HG02943 (cell line): ENCODE results near the gene RTN4IP1.

ENCODE experiments used
- ATAC-seq: cut with Tn5 transposase; IDR thresholded peaks from one replicate; pipeline ENCODE4 v1.9.1; 2021; ENCODE audit warnings: mild to moderate bottlenecking, low read depth, moderate library complexity; ENCODE audit not compliant: unreplicated experiment

Gene RTN4IP1

DNA sequence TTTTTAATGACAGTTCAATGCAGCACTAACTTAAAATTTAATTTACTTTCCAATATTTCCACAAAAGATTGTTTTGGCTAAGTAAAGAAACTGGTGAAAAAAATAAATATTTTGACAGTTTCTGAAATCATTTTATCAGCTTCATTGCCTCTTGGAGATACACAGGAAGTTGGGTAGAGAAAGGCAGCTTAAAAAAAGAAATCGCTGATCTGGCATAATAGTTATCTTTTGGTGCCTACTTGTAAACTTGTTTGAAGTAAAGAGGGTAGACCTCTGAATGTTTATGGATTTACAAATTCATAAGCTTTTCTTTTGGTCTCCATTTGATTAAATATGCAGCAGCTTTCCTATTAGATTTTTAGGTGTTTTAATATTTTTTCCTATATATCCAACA, 103.4 kb downstream of the RTN4IP1 start:
- no peak for ATAC-seq

DNA sequence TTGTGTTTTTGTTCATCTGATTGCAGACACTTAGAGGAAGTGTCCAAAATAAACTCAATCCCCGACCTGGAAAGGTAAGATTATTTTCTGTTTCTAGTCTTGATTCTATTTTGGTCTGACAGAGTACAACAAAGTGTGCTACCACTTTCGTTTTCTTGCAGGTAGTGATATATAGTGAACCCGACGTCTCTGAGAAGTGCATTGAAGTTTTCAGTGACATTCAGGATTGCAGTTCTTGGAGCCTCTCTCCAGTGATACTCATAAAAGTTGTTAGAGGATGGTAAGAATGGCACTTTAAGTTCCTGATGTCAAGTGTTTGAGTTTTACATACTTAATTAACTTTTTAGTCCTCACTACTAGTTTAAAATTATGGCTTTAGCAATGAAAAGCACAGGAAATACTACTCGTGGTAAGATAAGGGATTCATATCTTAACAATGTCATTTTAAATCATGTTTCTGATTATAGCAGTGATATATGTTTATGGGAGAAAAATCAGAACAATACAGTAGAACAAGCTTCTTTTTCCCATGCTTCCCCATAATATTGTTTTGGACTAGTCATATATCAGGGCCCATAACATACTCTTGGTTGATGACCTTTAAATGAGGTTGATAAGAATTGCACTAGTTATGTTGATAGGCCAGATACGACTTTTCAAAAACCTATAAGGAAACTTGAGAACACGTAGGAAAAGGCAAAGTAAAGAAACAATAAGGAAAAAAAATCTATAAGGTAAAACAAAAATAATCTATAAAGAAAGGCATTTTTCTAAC, 104.0 kb downstream of the RTN4IP1 start:
- peak; percentile 37 for ATAC-seq

DNA sequence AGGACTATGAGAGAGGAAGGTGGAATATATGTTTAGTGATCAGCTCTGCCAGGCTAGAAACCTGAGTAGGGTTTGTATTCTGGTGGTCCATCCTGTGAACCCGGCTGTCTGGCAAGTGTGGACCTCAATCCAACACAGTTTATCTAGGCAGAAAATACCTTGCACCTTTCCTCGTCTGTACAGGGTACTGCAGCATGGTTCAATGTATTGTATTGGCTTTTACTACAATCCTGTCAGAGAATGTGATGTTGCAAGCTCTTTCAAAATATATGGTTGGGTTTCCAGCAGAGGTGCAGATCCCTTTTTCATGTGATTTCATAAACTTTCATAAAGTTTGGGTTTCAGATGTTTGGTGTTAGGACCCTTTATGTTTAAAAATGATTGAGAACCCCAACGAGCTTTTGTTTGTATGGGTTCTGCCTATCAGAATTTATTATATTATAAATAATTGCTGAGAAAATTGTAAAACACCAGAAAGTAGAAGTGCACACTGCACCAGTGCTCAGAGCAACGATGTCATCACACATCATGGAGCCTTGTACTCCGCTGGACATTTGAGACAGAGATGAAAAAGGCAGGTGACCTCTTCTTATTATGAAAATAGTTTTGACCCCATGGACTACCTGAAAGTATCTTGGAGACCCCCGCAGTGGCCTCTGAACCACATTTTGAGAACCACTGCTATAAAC, 106.6 kb downstream of the RTN4IP1 start:
- ATAC-seq: no peak
